ENCODE data around the gene OR6N1.

Gene OR6N1

GRCh38 chr1:158752155-158752712 is 19.8 kb downstream of the OR6N1 start:
- DNase-seq (ENCODE audit: low read depth in 2 of 2, low spot score in 1 of 2) = no peak

GRCh38 chr1:158735848-158736247 is 36.1 kb downstream of the OR6N1 start:
- no peak for DNase-seq (ENCODE audit: low read depth in 2 of 2, low spot score in 1 of 2)

- no peak for DNase-seq (ENCODE audit: low read depth in 2 of 2, low spot score in 1 of 2)
Observed at GRCh38 chr1:158732524-158732923, 39.5 kb downstream of the OR6N1 start.

GRCh38 chr1:158731707-158732106 is 40.3 kb downstream of the OR6N1 start:
- DNase-seq (ENCODE audit: low read depth in 2 of 2, low spot score in 1 of 2) = no peak

- DNase-seq (ENCODE audit: low read depth in 2 of 2, low spot score in 1 of 2) = no peak
Observed at GRCh38 chr1:158730453-158730852, 41.5 kb downstream of the OR6N1 start.

GRCh38 chr1:158728510-158729225 is 43.3 kb downstream of the OR6N1 start:
- DNase-seq (ENCODE audit: low read depth in 2 of 2, low spot score in 1 of 2) = no peak

GRCh38 chr1:158724442-158724841 is 47.6 kb downstream of the OR6N1 start:
- no peak for DNase-seq (ENCODE audit: low read depth in 2 of 2, low spot score in 1 of 2)

GRCh38 chr1:158720620-158721019 is 51.4 kb downstream of the OR6N1 start, which contains the start of gene OR6K3:
OR6K3 (minus strand) TSS chr1:158720720; CDS start chr1:158718115, 2,605 bp downstream.
- DNase-seq (ENCODE audit: low read depth in 2 of 2, low spot score in 1 of 2) = no peak

- DNase-seq (ENCODE audit: low read depth in 2 of 2, low spot score in 1 of 2) = no peak
Observed at GRCh38 chr1:158719664-158720063, 52.3 kb downstream of the OR6N1 start.

GRCh38 chr1:158717344-158717743 is 54.7 kb downstream of the OR6N1 start:
- DNase-seq (ENCODE audit: low read depth in 2 of 2, low spot score in 1 of 2) = no peak

- DNase-seq (ENCODE audit: low read depth in 2 of 2, low spot score in 1 of 2) = no peak
Observed at GRCh38 chr1:158716335-158716734, 55.7 kb downstream of the OR6N1 start.

- DNase-seq (ENCODE audit: low read depth in 2 of 2, low spot score in 1 of 2) = no peak
Observed at GRCh38 chr1:158714754-158715153, 57.2 kb downstream of the OR6N1 start.
